A673 (cell line): ENCODE data around the gene KIAA1549. TPM values are rescaled to one million over a fixed set of nuclear protein-coding genes. Genes with fewer than 3 reads are reported as not detected.

Experiments
- BruUV-seq: library from RNA; stranded (reverse); fragments of 400-500 nt; replicated peaks from 2 replicates; lab custom pipeline; 2021; lab: Mats Ljungman, UMichigan
- CTCF ChIA-PET: fragments of 300-600 bp; sonication (Branson Sonifier 250); formaldehyde crosslinking; loops from one replicate; lab custom pipeline; 2022; ENCODE audit warnings: antibody characterized with exemption; lab: Charles Lee
- POLR2A ChIA-PET: fragments of 300-600 bp; sonication (Branson Sonifier 250); formaldehyde crosslinking; loops from one replicate; lab custom pipeline; 2022; ENCODE audit warnings: antibody characterized with exemption; ENCODE audit not compliant: low non-redundant PET; lab: Charles Lee
- DNase-seq: peaks from one replicate; pipeline ENCODE4 v3.0.0-alpha.2; 2015; ENCODE audit warnings: low spot score
- H3K27ac ChIP-seq: fragments of 200-600 bp; sonication (generic); 2 replicates; pipeline ENCODE4 v1.5.1; 2016; ENCODE audit warnings: mixed run types, low read depth, mild to moderate bottlenecking, mixed read lengths, antibody characterized with exemption, low read length; ENCODE audit not compliant: poor library complexity, severe bottlenecking
- H3K27me3 ChIP-seq: fragments of 200-600 bp; sonication (generic); replicated peaks from 2 replicates; pipeline ENCODE4 v1.6.1; 2017; ENCODE audit warnings: mixed run types, low read depth, mild to moderate bottlenecking, mixed read lengths, antibody characterized with exemption, low read length; ENCODE audit not compliant: insufficient read depth, poor library complexity
- H3K36me3 ChIP-seq: fragments of 200-600 bp; sonication (generic); 2 replicates; pipeline ENCODE4 v1.6.1; 2016; ENCODE audit warnings: mixed run types, mild to moderate bottlenecking, mixed read lengths, antibody characterized with exemption, low read length; ENCODE audit not compliant: insufficient read depth, poor library complexity, severe bottlenecking
- H3K4me1 ChIP-seq: fragments of 200-600 bp; sonication (generic); 2 replicates; pipeline ENCODE4 v1.6.1; 2017; ENCODE audit warnings: mixed run types, mild to moderate bottlenecking, mixed read lengths, antibody characterized with exemption, low read length; ENCODE audit not compliant: insufficient read depth, poor library complexity, severe bottlenecking
- H3K4me3 ChIP-seq: fragments of 200-600 bp; sonication (generic); 2 replicates; pipeline ENCODE4 v1.5.1; 2016; ENCODE audit warnings: low read depth, mixed run types, mild to moderate bottlenecking, mixed read lengths, low read length; ENCODE audit not compliant: poor library complexity, severe bottlenecking
- H3K9me3 ChIP-seq: fragments of 200-600 bp; sonication (generic); 2 replicates; pipeline ENCODE4 v1.6.1; 2016; ENCODE audit warnings: mixed run types, low read depth, mild to moderate bottlenecking, mixed read lengths, antibody characterized with exemption, low read length; ENCODE audit not compliant: poor library complexity, severe bottlenecking
- EZH2 ChIP-seq: fragments of 200-600 bp; sonication (generic); IDR thresholded peaks from 2 replicates; pipeline ENCODE4 v1.6.1; 2017; ENCODE audit warnings: borderline replicate concordance, low read depth, mild to moderate bottlenecking, mixed read lengths, antibody characterized with exemption, low read length; ENCODE audit not compliant: poor library complexity, severe bottlenecking
- intact Hi-C: fragments of 100-400 bp; cut with micrococcal nuclease; formaldehyde crosslinking; loops from one replicate; pipeline ENCODE4 v1.10.0; 2022; ENCODE audit not compliant: unreplicated experiment
- total RNA-seq: library from RNA; stranded (reverse); gene quantifications from 2 replicates; pipeline ENCODE4 v1.2.3, GENCODE V29; 2021
- TF ChIP-seq, protein P1 (sequence below): fragments of 300-800, 200-600 bp; sonication (generic); conservative IDR thresholded peaks from 2 replicates; pipeline ENCODE4 v1.5.1; 2017; ENCODE audit warnings: low read depth, mild to moderate bottlenecking, antibody characterized with exemption, low read length, moderate library complexity, mixed read lengths

KIAA1549 gene
- total RNA-seq, 1 experiment from 2014 or later, result 2.5 TPM

DNA sequence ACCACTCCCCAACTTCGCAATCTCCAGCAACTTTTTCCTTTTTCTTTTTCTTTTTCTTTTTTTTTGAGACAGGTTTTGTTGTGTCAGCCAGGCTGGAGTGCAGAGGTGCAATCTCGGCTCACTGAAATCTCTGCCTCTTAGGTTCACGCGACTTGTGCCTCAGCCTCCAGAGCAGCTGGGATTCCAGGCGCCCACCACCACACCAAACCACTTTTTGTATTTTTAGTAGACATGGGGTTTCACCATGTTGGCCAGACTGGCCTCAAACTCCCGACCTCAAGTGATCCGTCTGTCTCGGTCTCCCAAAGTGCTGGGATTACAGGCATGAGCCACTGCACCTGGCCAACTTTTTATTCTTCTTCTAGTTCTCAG, 55.0 kb downstream of the KIAA1549 start:
- no peak for TF ChIP-seq EZH2
- H3K4me3 ChIP-seq, result no peak overlapping the region
- intact Hi-C loops, result no loop called here
- H3K9me3 ChIP-seq, result no peaks in the 10 kb centered on the region
- no TSS peak for BruUV-seq
- H3K27me3 ChIP-seq, result no peaks in the 10 kb centered on the region
- H3K4me1 ChIP-seq, result peaks cover 7% of the 10 kb centered on the region
- no peak for DNase-seq
- H3K36me3 ChIP-seq, result no peaks in the 10 kb centered on the region
- ChIA-PET CTCF (interaction anchor here (1.0 kb wide), 1 partner anchor 40 kb away, joined by 4 read pairs; no protein-coding TSS in a partner anchor), POLR2A (no interaction called here)
- peak overlapping the region; percentile 23 for H3K27ac ChIP-seq

DNA sequence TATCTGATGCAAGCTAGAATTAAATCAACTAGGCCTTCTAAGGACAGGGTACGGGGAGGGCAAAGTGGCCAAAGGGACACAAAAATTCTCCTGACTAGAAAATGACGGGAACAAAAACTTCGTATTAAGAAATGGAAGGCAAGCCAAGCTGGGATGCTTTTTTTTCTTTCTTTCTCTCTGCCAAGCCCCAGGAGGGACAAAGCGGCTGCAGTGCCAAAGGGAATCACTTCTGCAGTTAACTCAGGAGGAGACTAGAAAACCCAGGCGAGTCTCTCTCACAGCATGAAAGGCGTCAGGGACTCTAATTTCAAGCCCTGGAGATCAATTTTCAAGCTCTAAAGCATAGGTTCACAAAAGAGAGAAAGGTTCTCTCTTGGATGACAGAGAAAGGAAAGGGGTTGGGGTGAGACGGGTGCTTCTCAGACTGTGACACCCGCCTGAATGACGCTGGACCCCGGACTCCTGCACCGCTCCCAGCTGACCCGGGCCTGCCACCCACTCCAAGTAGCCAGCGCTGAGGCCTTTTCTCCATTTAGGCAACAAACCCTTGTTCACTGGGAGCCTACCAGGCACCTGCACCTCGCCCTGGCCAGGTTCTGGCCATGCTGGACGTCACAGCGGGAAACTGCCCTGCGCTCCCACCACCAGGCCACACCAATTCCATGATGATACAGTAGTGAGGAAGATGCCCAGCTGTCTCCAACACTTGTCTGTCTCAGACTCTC, 56.5 kb downstream of the KIAA1549 start:
- no peaks in the 10 kb centered on the region for H3K9me3 ChIP-seq
- H3K27me3 ChIP-seq, result no peaks in the 10 kb centered on the region
- H3K27ac ChIP-seq, result no peak overlapping the region
- TF ChIP-seq, protein P1, sequence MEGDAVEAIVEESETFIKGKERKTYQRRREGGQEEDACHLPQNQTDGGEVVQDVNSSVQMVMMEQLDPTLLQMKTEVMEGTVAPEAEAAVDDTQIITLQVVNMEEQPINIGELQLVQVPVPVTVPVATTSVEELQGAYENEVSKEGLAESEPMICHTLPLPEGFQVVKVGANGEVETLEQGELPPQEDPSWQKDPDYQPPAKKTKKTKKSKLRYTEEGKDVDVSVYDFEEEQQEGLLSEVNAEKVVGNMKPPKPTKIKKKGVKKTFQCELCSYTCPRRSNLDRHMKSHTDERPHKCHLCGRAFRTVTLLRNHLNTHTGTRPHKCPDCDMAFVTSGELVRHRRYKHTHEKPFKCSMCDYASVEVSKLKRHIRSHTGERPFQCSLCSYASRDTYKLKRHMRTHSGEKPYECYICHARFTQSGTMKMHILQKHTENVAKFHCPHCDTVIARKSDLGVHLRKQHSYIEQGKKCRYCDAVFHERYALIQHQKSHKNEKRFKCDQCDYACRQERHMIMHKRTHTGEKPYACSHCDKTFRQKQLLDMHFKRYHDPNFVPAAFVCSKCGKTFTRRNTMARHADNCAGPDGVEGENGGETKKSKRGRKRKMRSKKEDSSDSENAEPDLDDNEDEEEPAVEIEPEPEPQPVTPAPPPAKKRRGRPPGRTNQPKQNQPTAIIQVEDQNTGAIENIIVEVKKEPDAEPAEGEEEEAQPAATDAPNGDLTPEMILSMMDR, result no peak
- TF ChIP-seq EZH2, result no peak
- DNase-seq, result no peak
- peaks cover 7% of the 10 kb centered on the region for H3K4me1 ChIP-seq
- no peaks in the 10 kb centered on the region for H3K36me3 ChIP-seq
- BruUV-seq, result no TSS peak
- ChIA-PET CTCF (no interaction called here), POLR2A (no interaction called here)
- intact Hi-C loops, result no loop called here
- no peak overlapping the region for H3K4me3 ChIP-seq

DNA sequence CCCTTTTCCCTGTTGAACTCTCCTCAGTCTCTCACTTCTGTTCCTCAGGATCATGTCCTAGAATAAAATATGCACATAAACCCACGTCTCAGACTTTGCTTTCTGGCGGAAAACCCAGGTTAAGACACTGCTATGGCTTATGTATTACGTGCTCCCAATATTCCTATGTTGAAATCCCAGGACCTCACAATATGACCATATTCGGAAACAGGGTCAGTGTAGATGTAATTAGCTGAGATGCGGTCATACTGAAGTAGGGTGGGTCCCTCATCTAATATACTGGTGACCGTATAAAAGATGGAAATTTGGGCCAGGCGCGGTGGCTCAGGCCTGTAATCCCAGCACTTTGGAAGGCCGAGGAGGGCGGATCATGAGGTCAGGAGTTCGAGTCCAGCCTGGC, 59.9 kb downstream of the KIAA1549 start:
- POLR2A ChIA-PET, result no interaction called here

More for the DNA sequence above, 59.9 kb downstream of the KIAA1549 start:
- Histone ChIP-seq H3K27ac (no peak overlapping the region), H3K36me3 (no peaks in the 10 kb centered on the region), H3K27me3 (no peaks in the 10 kb centered on the region), H3K9me3 (no peaks in the 10 kb centered on the region), H3K4me1 (peaks cover 5% of the 10 kb centered on the region), H3K4me3 (no peak overlapping the region)
- CTCF ChIA-PET, result no interaction called here
- TF ChIP-seq, protein P1, result no peak
- TF ChIP-seq EZH2, result no peak
- BruUV-seq, result no TSS peak
- intact Hi-C loops, result no loop called here
- no peak for DNase-seq
